K562 (cell line): ENCODE measurements around the gene IL2RG. TPM values are rescaled to one million over a fixed set of nuclear protein-coding genes. Genes with fewer than 3 reads are reported as not detected.

ENCODE experiments used
- ATF3 ChIP-seq, 2 experiments: fragments of 450-650 bp in 1 of 2; sonication (generic) in 1 of 2; formaldehyde crosslinking in 1 of 2; IDR thresholded peaks in 1 of 2; conservative IDR thresholded peaks in 1 of 2; 2 replicates each; pipeline versions ENCODE4 v1.6.1 to v1.8.1; 2016 to 2023; ENCODE audit warnings: mild to moderate bottlenecking in 2 of 2, moderate library complexity in 2 of 2, inconsistent platforms in 1 of 2, missing genetic modification reagents in 1 of 2
- CBX8 ChIP-seq: fragments of 200-600 bp; sonication (generic); IDR thresholded peaks from 2 replicates; pipeline ENCODE4 v1.6.1; 2012; ENCODE audit warnings: borderline replicate concordance, mixed run types, low read depth, mild to moderate bottlenecking, moderate library complexity, mixed read lengths, low read length, control low read depth, inconsistent platforms; ENCODE audit not compliant: poor library complexity, severe bottlenecking; ENCODE audit errors: extremely low read depth
- CLOCK ChIP-seq: fragments of 250-450 bp; sonication (Bioruptor Pico); IDR thresholded peaks from 2 replicates; pipeline ENCODE4 v1.4.0; 2020; ENCODE audit warnings: mild to moderate bottlenecking, moderate library complexity, borderline replicate concordance
- DEAF1 ChIP-seq: fragments of 450-650 bp; formaldehyde crosslinking; IDR thresholded peaks from 2 replicates; pipeline ENCODE4 v1.4.0; 2020; ENCODE audit warnings: mild to moderate bottlenecking, moderate library complexity
- DPF2 ChIP-seq: fragments of 450-650 bp; IDR thresholded peaks from 2 replicates; pipeline ENCODE4 v1.6.1; 2016
- ESRRB ChIP-seq: fragments of 250-450 bp; sonication (Bioruptor Pico); IDR thresholded peaks from 2 replicates; pipeline ENCODE4 v1.5.0; 2020; ENCODE audit warnings: mild to moderate bottlenecking, moderate library complexity, borderline replicate concordance
- GTF2E2 ChIP-seq: fragments of 200-800 bp; sonication (Bioruptor generic); IDR thresholded peaks from 2 replicates; pipeline ENCODE4 v1.6.1; 2016; ENCODE audit warnings: missing genetic modification characterization, missing compliant biosample characterization
- HDAC2 ChIP-seq: fragments of 450-650 bp; IDR thresholded peaks from 2 replicates; pipeline ENCODE4 v1.6.1; 2016; ENCODE audit warnings: mild to moderate bottlenecking
- HNRNPL ChIP-seq: fragments of 200-400 bp; formaldehyde crosslinking; IDR thresholded peaks from 2 replicates; pipeline ENCODE4 v1.6.1; 2017; ENCODE audit warnings: low read depth, mild to moderate bottlenecking, low read length
- MLX ChIP-seq, 2 experiments: fragments of 450-650 bp in 1 of 2; sonication (generic) in 1 of 2; formaldehyde crosslinking; conservative IDR thresholded peaks; 2 replicates each; pipeline versions ENCODE4 v1.4.0 to v1.8.1; 2020 to 2022; ENCODE audit warnings: mild to moderate bottlenecking in 1 of 2, missing genetic modification reagents in 1 of 2
- NELFE ChIP-seq: IDR thresholded peaks from 2 replicates; pipeline ENCODE4 v1.6.1; 2011; ENCODE audit warnings: mild to moderate bottlenecking; ENCODE audit not compliant: insufficient read depth, insufficient read length
- NEUROD1 ChIP-seq: fragments of 150-350 bp; IDR thresholded peaks from 2 replicates; pipeline ENCODE4 v1.6.1; 2014; ENCODE audit warnings: borderline replicate concordance, low read length, low read depth; ENCODE audit not compliant: partially characterized antibody
- NFXL1 ChIP-seq: fragments of 450-650 bp; formaldehyde crosslinking; IDR thresholded peaks from 2 replicates; pipeline ENCODE4 v1.4.0; 2021; ENCODE audit warnings: mild to moderate bottlenecking
- PCBP1 ChIP-seq: fragments of 200-400 bp; formaldehyde crosslinking; IDR thresholded peaks from 2 replicates; pipeline ENCODE4 v1.6.1; 2018; ENCODE audit warnings: mild to moderate bottlenecking, low read depth, low read length; ENCODE audit not compliant: poor library complexity, severe bottlenecking
- POLR2A ChIP-seq: fragments of 450-650 bp; conservative IDR thresholded peaks from 2 replicates; pipeline ENCODE4 v1.6.1; 2016
- POLR2H ChIP-seq: IDR thresholded peaks from 2 replicates; pipeline ENCODE4 v1.6.1; 2016; ENCODE audit warnings: missing genetic modification characterization, low read depth, mild to moderate bottlenecking, control low read depth, missing compliant biosample characterization, moderate library complexity
- SOX6 ChIP-seq: fragments of 450-650 bp; IDR thresholded peaks from 2 replicates; pipeline ENCODE4 v1.6.1; 2014; ENCODE audit warnings: mild to moderate bottlenecking
- XRCC4 ChIP-seq: IDR thresholded peaks from one replicate; pipeline ENCODE4 v1.6.1; 2011; ENCODE audit not compliant: insufficient read depth, insufficient read length; ENCODE audit errors: extremely low read depth
- XRCC5 ChIP-seq: fragments of 200-400 bp; formaldehyde crosslinking; IDR thresholded peaks from 2 replicates; pipeline ENCODE4 v1.6.1; 2017; ENCODE audit warnings: low read depth, mild to moderate bottlenecking, low read length
- ZBTB7A ChIP-seq: IDR thresholded peaks from 2 replicates; pipeline ENCODE4 v1.6.1; 2011; ENCODE audit warnings: low read depth, mild to moderate bottlenecking, low read length, moderate library complexity, borderline replicate concordance; ENCODE audit not compliant: control insufficient read depth
- ZNF347 ChIP-seq: fragments of 450-650 bp; formaldehyde crosslinking; IDR thresholded peaks from 2 replicates; pipeline ENCODE4 v1.4.0; 2020; ENCODE audit warnings: low read depth, mild to moderate bottlenecking, moderate library complexity
- ZNF384 ChIP-seq: IDR thresholded peaks from 2 replicates; pipeline ENCODE4 v1.6.1; 2012; ENCODE audit warnings: low read depth, low read length, improper control_type of control experiment
- ZNF431 ChIP-seq: sonication (generic); formaldehyde crosslinking; IDR thresholded peaks from 2 replicates; pipeline ENCODE4 v1.8.0; 2022; ENCODE audit warnings: mild to moderate bottlenecking, missing genetic modification reagents
- ZNF778 ChIP-seq: fragments of 450-650 bp; formaldehyde crosslinking; IDR thresholded peaks from 2 replicates; pipeline ENCODE4 v1.4.0; 2020; ENCODE audit warnings: mild to moderate bottlenecking, moderate library complexity
- polyA plus RNA-seq, 8 experiments: library from polyadenylated mRNA; depleted of rRNA in 4 of 8; stranded (reverse) in 5 of 8; unstranded in 3 of 8; fragments of >200 nt; fragmentation: Nextera tagmentation in 2 of 8; fragmentation: Illumina TruSeq in 1 of 8; extraction: Ambion mirVana in 2 of 8; extraction: Trizol in 1 of 8; gene quantifications; 2 replicates each; pipeline versions ENCODE4 v1.2.1 to v1.2.3, GENCODE V29; 2011 to 2014; ENCODE audit warnings: inconsistent platforms in 1 of 8, missing spikeins in 1 of 8
- total RNA-seq, 7 experiments: library from RNA; depleted of rRNA in 6 of 7; stranded (reverse); fragments of >200 nt in 6 of 7; fragmentation: Illumina TruSeq in 2 of 7; extraction: Trizol in 2 of 7; gene quantifications; 2 replicates each; pipeline versions ENCODE4 v1.2.1 to v1.2.3, GENCODE V29; 2011 to 2021; ENCODE audit warnings: low replicate concordance in 1 of 7

The IL2RG gene
- total and polyA plus RNA-seq, 9 of the 15 experiments (the other 6 are each of a cell fraction or from before 2014, with no cell fraction given), result 5.5 to 55.4 (median 19.7) TPM

DNA sequence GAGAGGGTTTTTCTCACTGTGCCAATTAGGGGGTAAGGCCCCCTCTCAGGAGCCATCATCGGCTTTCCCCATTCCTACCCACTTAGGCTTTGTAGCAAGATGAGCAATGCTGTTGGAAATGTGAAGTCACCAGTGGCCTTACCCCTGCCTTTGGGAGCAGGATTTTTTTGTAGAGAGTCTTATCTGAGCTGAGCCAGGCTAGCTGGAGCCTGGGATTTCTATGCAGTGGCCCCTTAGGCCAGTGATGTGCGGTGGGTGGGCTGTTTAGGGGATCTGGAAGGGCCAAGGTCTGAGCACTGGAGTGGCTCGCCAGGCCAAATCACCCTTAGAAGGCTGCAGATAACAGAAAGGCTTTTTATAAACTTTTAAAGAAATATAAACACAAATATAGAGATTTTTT, 9.1 kb downstream of the IL2RG start (continued):
- TF ChIP-seq ATF3 (IDR thresholded peaks at IDR 0.05), result no peak
- no peak for TF ChIP-seq ATF3 (CRISPR knock-in tag; conservative IDR thresholded peaks at IDR 0.05)
- TF ChIP-seq CLOCK, result no peak
- no peak for TF ChIP-seq POLR2H (tag)
- TF ChIP-seq ZNF778 (CRISPR knock-in tag), result no peak
- TF ChIP-seq ZNF431, result no peak
- no peak for TF ChIP-seq HNRNPL
- TF ChIP-seq PCBP1, result no peak
- no peak for TF ChIP-seq NELFE
- 0 out of 2 replicates have a peak, but pooled peaks have one; percentile 9 for TF ChIP-seq ZNF384
- no peak for TF ChIP-seq XRCC4
- no peak for TF ChIP-seq XRCC5
- TF ChIP-seq CBX8, result no peak
- TF ChIP-seq SOX6, result no peak
- TF ChIP-seq ESRRB (CRISPR knock-in tag), result no peak
- no peak for TF ChIP-seq GTF2E2 (tag)
- TF ChIP-seq DPF2, result peak; percentile 61
- no peak for TF ChIP-seq ZNF347
- no peak for TF ChIP-seq NEUROD1
- TF ChIP-seq NFXL1 (CRISPR knock-in tag), result no peak
- no peak for TF ChIP-seq HDAC2
- TF ChIP-seq MLX (CRISPR knock-in tag; conservative IDR thresholded peaks at IDR 0.05), result no peak
- TF ChIP-seq ZBTB7A, result peak; percentile 70; the same call in 1 of the 2 replicates
- TF ChIP-seq DEAF1, result no peak
- TF ChIP-seq POLR2A, result no peak
